ENCODE measurements around the gene FGFRL1.
A peak's percentile ranks its signal among the peaks of the same experiment; 100 is the strongest.
"Not testable (repeated sequence)": the region's sequence is repeated elsewhere in the genome, so short reads cannot be mapped to it uniquely, and the experiment has no call there.

FGFRL1 gene

GRCh38 chr4:1041936-1042330 lies 30.5 kb downstream of the FGFRL1 start:
- no peak for DNase-seq

GRCh38 chr4:1042352-1043055 lies 31.1 kb downstream of the FGFRL1 start:
- DNase-seq: no peak

- no peak for DNase-seq
Observed at GRCh38 chr4:1043162-1043561, 31.7 kb downstream of the FGFRL1 start.

- no peak for DNase-seq
Observed at GRCh38 chr4:1043651-1044468, 32.4 kb downstream of the FGFRL1 start.

- no peak for DNase-seq
Observed at GRCh38 chr4:1044469-1045192, 33.2 kb downstream of the FGFRL1 start.

- DNase-seq: no peak
Observed at GRCh38 chr4:1045193-1045594, 33.8 kb downstream of the FGFRL1 start.

GRCh38 chr4:1045595-1046201 lies 34.3 kb downstream of the FGFRL1 start:
- DNase-seq: no peak

- DNase-seq: not testable (repeated sequence)
Observed at GRCh38 chr4:1046581-1047011, 35.2 kb downstream of the FGFRL1 start.

- DNase-seq: no peak
Observed at GRCh38 chr4:1047106-1047975, 35.9 kb downstream of the FGFRL1 start.

GRCh38 chr4:1047976-1048772 lies 36.7 kb downstream of the FGFRL1 start:
- DNase-seq: no peak

- DNase-seq: no peak
Observed at GRCh38 chr4:1048773-1049590, 37.6 kb downstream of the FGFRL1 start.

GRCh38 chr4:1049591-1049905 lies 38.1 kb downstream of the FGFRL1 start:
- peak; percentile 35 for DNase-seq

- DNase-seq: no peak
Observed at GRCh38 chr4:1050486-1051213, 39.2 kb downstream of the FGFRL1 start.

- no peak for DNase-seq
Observed at GRCh38 chr4:1051472-1051871, 40.0 kb downstream of the FGFRL1 start.

- DNase-seq: no peak
Observed at GRCh38 chr4:1052231-1052671, 40.8 kb downstream of the FGFRL1 start.

GRCh38 chr4:1053080-1053661 lies 41.7 kb downstream of the FGFRL1 start:
- no peak for DNase-seq

- DNase-seq: not testable (repeated sequence)
Observed at GRCh38 chr4:1053891-1054290, 42.5 kb downstream of the FGFRL1 start.

- not testable (repeated sequence) for DNase-seq
Observed at GRCh38 chr4:1054696-1055242, 43.3 kb downstream of the FGFRL1 start.

GRCh38 chr4:1055243-1055701 lies 43.8 kb downstream of the FGFRL1 start:
- not testable (repeated sequence) for DNase-seq

All from DMS79 treated with DMSO at 0.1 percent for 48 hours (cell line).